NB4 (cell line): ENCODE measurements around the gene RELL2.
A peak's percentile ranks its signal among the peaks of the same experiment; 100 is the strongest.

ENCODE experiments used
- DNase-seq: peaks from one replicate; pipeline ENCODE4 v3.0.0; 2010; ENCODE audit warnings: low read depth
- H3K4me3 ChIP-seq: one replicate; pipeline ENCODE4 v1.5.1; 2011; ENCODE audit warnings: mild to moderate bottlenecking, low read depth, low read length, moderate library complexity
- MYC ChIP-seq: IDR thresholded peaks from 2 replicates; pipeline ENCODE4 v1.6.1; 2011; ENCODE audit warnings: low read depth, low read length
- POLR2A ChIP-seq: IDR thresholded peaks from 2 replicates; pipeline ENCODE4 v1.6.1; 2011; ENCODE audit warnings: mild to moderate bottlenecking; ENCODE audit not compliant: insufficient read length; ENCODE audit errors: extremely low read depth
- TF ChIP-seq, protein P1 (sequence below): IDR thresholded peaks from 2 replicates; pipeline ENCODE4 v1.6.1; 2011; ENCODE audit warnings: low read depth, low read length
- TF ChIP-seq, protein P2 (sequence below): IDR thresholded peaks from one replicate; pipeline ENCODE4 v1.5.1; 2012; ENCODE audit warnings: low read depth, low read length

Gene RELL2

DNA sequence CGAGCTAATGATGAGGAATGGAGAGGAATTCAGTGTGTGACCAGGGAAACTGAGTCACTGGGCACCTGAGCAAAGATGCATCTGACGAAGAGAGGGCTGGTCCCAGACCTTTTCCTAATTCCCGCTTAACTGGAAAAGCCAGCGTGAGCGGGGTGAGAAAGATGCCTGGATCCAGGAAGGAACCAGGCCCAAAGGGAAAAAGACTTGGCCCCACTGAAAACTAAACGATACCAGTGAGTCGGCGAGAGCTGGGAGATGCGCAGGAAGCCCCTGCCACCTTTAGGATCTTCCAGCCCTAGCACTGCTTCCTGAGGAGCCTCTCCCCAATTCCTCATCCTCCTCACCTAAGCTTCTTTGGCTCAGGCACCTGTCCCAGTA is 14.9 kb downstream of the RELL2 start:
- TF ChIP-seq, protein P1, sequence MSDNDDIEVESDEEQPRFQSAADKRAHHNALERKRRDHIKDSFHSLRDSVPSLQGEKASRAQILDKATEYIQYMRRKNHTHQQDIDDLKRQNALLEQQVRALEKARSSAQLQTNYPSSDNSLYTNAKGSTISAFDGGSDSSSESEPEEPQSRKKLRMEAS, result no peak
- no peak for TF ChIP-seq MYC
- TF ChIP-seq, protein P2, sequence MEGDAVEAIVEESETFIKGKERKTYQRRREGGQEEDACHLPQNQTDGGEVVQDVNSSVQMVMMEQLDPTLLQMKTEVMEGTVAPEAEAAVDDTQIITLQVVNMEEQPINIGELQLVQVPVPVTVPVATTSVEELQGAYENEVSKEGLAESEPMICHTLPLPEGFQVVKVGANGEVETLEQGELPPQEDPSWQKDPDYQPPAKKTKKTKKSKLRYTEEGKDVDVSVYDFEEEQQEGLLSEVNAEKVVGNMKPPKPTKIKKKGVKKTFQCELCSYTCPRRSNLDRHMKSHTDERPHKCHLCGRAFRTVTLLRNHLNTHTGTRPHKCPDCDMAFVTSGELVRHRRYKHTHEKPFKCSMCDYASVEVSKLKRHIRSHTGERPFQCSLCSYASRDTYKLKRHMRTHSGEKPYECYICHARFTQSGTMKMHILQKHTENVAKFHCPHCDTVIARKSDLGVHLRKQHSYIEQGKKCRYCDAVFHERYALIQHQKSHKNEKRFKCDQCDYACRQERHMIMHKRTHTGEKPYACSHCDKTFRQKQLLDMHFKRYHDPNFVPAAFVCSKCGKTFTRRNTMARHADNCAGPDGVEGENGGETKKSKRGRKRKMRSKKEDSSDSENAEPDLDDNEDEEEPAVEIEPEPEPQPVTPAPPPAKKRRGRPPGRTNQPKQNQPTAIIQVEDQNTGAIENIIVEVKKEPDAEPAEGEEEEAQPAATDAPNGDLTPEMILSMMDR, result no peak
- TF ChIP-seq POLR2A, result no peak
- DNase-seq, result no peak
- peak overlapping the region; percentile 32 for H3K4me3 ChIP-seq

DNA sequence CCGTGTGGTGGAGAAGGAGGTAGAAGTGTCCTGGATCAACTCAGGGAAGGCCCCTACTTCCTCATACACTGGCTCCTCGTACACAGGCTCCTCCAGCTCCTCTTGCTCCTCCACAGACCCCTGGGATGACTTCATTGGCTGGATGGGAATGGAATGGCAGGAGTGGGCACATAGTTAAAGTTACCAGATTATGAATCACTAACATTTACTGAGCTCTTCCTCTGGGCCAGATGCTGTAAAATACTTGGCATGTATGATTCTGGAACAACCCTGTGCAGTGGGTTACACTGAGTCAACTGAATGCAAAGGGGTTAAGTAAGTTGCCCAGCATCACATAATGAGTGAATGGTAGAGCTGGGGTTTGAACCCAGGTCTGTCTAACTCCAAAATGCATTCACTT is 17.5 kb downstream of the RELL2 start:
- no peak overlapping the region for H3K4me3 ChIP-seq
- no peak for TF ChIP-seq MYC
- TF ChIP-seq, protein P2, result no peak
- no peak for DNase-seq

DNA sequence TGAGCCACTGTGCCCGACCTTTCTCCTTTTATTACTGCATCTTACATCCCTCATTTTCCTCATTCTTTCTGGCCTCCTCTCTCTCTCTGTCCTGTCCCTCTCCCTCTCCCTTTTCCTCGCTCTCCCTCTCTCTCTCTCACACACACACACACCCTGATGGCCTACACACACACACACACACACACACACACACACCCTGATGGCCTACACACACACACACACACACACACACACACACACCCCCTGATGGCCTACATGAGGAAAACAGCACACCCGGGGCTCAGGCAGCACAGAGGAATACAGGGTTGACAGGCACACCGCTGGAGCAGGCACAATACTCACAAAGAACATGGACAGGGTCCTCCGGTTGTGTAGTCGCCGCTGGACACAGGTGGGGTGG is 18.2 kb downstream of the RELL2 start:
- no peak overlapping the region for H3K4me3 ChIP-seq
- no peak for TF ChIP-seq POLR2A
- TF ChIP-seq, protein P1, result no peak
- TF ChIP-seq MYC, result no peak
- DNase-seq, result no peak

DNA sequence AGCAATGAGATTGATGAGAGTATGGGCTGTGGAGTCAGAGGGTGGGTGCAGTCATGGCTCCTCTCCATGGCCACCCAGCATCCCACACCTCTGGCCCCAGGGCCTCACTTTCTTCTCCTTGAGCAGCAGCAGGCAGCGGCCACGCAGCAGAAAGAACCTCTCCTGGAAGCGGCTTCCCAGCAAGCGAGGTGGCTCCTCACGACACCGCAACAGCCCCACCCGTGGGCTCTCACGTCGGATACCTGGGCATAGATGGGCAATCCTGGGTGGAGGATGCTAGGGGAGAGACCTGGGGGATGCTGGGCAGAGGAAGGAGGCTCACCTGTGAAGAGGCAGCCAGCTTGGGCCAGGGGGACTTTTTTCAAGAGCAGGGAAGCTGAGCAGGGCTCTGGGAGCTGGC is 19.6 kb downstream of the RELL2 start:
- TF ChIP-seq POLR2A, result no peak
- TF ChIP-seq MYC, result no peak
- TF ChIP-seq, protein P1, result no peak
- TF ChIP-seq, protein P2, result no peak
- no peak for DNase-seq
- no peak overlapping the region for H3K4me3 ChIP-seq

DNA sequence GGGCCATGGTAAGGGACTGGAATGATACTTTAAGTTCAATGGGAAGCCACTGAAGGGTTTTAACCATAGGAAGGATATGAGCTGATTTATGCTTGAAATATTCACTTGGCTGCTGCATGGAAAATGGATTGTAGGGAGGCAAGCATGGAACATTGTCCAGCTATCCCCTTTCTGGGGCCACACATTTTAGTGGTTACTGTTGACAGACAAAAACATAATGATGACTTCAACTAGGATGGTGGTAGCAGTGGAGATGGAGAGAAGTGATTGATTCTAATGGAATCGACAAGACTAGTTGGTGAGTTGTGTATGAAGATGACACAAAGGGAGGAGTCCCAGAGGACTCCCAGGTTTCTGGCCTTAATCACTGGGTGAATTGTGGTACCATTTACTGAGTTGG is 20.6 kb downstream of the RELL2 start:
- DNase-seq, result no peak
- H3K4me3 ChIP-seq, result no peak overlapping the region
- TF ChIP-seq POLR2A (no peak), MYC (no peak)
- TF ChIP-seq, protein P2, result no peak
- TF ChIP-seq, protein P1, result no peak

DNA sequence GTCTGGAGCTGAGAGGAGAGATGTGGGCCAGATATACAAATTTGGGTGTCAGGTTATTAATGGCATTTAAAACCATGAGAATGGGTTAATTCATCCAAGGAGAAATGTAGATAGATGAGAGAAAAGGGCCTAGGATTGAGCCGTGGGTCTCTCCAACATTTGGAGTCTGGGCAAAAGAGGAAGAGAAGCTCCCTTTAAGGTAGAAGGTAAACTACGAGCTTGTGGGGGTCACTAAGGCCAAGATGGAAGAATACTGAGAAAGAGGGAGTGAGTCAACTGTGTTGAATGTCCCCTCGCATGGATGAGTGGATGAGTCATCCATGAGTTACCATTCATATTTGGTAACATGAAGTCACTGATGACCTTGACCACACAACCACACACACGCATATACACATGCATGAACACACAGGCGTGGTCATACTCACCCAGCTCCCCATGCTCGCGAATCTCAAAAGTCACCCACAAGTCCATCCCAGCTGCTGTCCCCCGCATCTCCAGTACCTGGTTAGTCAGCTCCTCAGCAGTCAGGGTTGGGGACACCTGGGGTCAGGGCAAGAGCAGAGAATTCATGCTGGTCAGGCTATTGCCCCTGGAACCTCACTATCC is 21.2 kb downstream of the RELL2 start:
- peak; percentile 36 for DNase-seq
- no peak overlapping the region for H3K4me3 ChIP-seq
- TF ChIP-seq MYC (no peak), POLR2A (no peak)
- TF ChIP-seq, protein P2, result no peak
- TF ChIP-seq, protein P1, result no peak
